Body of pancreas (tissue), 4 donors: ENCODE data around the gene HOXB1. TPM values are rescaled to one million over a fixed set of nuclear protein-coding genes. Genes with fewer than 3 reads are reported as not detected.

Experiments used
- ATAC-seq: fragments of 150-250 bp; one replicate; pipeline ENCODE4 v1.9.1; 2016
- DNase-seq, 4 donors: peaks; one replicate each; pipeline ENCODE4 v3.0.0-alpha.2; 2019
- H3K27ac ChIP-seq, 4 donors: fragments of 200-600 bp; sonication (generic); 1 replicate in 3 of 4; 2 replicates in 1 of 4; pipeline versions ENCODE4 v1.5.1 to v1.6.1; 2016 to 2019; ENCODE audit warnings: mild to moderate bottlenecking in 1 of 4, mixed read lengths in 1 of 4, moderate library complexity in 1 of 4
- H3K27me3 ChIP-seq, 2 donors: fragments of 200-600 bp; sonication (generic); one replicate each; pipeline ENCODE4 v1.6.0; 2016; ENCODE audit warnings: mild to moderate bottlenecking in 1 of 2
- H3K36me3 ChIP-seq, 2 donors: fragments of 200-600 bp; sonication (generic); replicated peaks in 1 of 2; 2 replicates each; pipeline ENCODE4 v1.5.1; 2016; ENCODE audit warnings: low read depth in 2 of 2; ENCODE audit not compliant: insufficient read depth in 1 of 2
- H3K4me1 ChIP-seq: fragments of 200-600 bp; sonication (generic); one replicate; pipeline ENCODE4 v1.6.0; 2016
- H3K4me3 ChIP-seq, 2 donors: fragments of 200-600 bp; sonication (generic); 1 replicate in 1 of 2; 2 replicates in 1 of 2; pipeline ENCODE4 v1.5.1; 2016 to 2019
- H3K9me3 ChIP-seq, 3 donors: fragments of 200-600 bp; sonication (generic); 1 replicate in 2 of 3; 2 replicates in 1 of 3; pipeline ENCODE4 v1.5.1; 2016
- POLR2A ChIP-seq, 3 donors: fragments of 450-650 bp; IDR thresholded peaks; one replicate each; pipeline ENCODE4 v1.6.1; 2016; ENCODE audit warnings: antibody characterized with exemption in 3 of 3, mild to moderate bottlenecking in 2 of 3
- WGBS, 2 donors: methylation state at CpG; one replicate each; pipeline ENCODE4 v1.1.5; 2017; 5-methylcytosine and 5-hydroxymethylcytosine counted together
- intact Hi-C: fragments of 100-400 bp; cut with DNase I; formaldehyde crosslinking; loops from one replicate; pipeline ENCODE4 v1.15.1; 2023
- total RNA-seq, 2 donors: library from RNA; depleted of rRNA; stranded (reverse); fragments of >200 nt; gene quantifications; one replicate each; pipeline ENCODE4 v1.1.0, GENCODE V29; 2016
- TF ChIP-seq, protein P1 (sequence below), 7 experiments: fragments of 450-650 bp in 4 of 7; fragments of 200-600 bp in 3 of 7; sonication (generic) in 3 of 7; IDR thresholded peaks; one replicate each; pipeline ENCODE4 v1.5.1; 2016 to 2019; ENCODE audit warnings: antibody characterized with exemption in 7 of 7

HOXB1 gene
- total RNA-seq, 2 donors from 2014 or later, result not detected

DNA sequence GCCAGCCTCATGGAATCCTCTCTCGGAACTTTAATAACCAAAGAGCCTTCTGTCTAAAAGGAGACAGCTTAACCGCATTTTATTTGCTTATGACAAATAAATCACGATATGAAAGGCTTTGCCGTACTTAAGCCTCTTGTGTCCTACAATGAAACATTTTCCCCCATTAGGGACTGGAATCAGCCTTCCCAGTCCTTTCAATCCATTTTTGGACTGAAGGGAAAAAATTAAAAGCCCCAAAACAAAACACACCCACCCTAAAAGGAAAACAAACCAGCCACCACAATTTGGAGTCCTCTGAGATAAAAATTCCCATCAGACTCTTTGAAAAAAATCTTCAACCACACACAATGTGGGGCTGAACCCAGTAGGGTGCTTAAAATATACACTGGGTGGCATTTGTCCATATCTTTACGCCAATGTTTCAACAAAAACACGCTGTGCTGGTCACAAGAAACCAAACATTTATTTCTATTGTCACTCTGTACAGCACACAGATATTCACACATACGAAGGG is 44.3 kb upstream of the HOXB1 start:
- peaks cover 0 to 43% of the 10 kb centered on the region in 2 donors for H3K27me3 ChIP-seq
- H3K36me3 ChIP-seq, result no peaks in the 10 kb centered on the region
- DNase-seq, result no peak
- peaks cover 13% of the 10 kb centered on the region for H3K4me1 ChIP-seq
- WGBS, 2 donors, result 17 to 18% methylated on average over 7 of the region's 7 CpGs
- no peak for ATAC-seq
- TF ChIP-seq, protein P1, sequence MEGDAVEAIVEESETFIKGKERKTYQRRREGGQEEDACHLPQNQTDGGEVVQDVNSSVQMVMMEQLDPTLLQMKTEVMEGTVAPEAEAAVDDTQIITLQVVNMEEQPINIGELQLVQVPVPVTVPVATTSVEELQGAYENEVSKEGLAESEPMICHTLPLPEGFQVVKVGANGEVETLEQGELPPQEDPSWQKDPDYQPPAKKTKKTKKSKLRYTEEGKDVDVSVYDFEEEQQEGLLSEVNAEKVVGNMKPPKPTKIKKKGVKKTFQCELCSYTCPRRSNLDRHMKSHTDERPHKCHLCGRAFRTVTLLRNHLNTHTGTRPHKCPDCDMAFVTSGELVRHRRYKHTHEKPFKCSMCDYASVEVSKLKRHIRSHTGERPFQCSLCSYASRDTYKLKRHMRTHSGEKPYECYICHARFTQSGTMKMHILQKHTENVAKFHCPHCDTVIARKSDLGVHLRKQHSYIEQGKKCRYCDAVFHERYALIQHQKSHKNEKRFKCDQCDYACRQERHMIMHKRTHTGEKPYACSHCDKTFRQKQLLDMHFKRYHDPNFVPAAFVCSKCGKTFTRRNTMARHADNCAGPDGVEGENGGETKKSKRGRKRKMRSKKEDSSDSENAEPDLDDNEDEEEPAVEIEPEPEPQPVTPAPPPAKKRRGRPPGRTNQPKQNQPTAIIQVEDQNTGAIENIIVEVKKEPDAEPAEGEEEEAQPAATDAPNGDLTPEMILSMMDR (IDR thresholded peaks at IDR 0.05), result no peak
- TF ChIP-seq POLR2A (IDR thresholded peaks at IDR 0.05), result no peak
- intact Hi-C loops, result no loop called here
- no peak overlapping the region for H3K27ac ChIP-seq
- no peak overlapping the region for H3K4me3 ChIP-seq
- H3K9me3 ChIP-seq, result no peaks in the 10 kb centered on the region

DNA sequence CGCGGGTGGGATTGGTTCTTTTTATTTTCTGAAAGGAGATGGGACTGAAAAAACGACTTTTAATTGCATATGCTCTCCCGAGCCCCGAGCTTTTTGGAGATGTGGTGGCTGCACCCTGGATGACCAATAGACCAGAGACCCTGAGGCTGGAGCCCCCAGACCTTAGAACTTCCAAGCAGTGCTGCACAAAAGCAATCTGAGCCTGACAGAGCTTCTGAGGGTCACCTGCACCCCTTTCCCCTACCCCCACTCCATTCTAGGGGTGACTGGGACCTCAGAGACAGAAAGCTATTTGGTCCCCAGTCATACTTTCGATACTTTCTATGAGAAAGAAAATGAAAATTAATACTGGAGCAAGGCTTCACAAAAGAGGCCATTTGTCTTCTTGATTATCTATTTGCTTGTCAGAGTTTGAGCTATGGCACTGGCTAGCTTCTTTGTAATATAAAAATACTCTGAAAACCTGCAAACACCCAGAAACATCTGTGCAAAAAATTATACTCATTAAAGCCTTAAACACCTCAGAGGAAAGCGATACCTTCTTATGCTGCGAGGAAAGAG is 43.8 kb upstream of the HOXB1 start:
- WGBS, 2 donors, result 16 to 18% methylated on average over 8 of the region's 8 CpGs
- Histone ChIP-seq H3K4me1 (peaks cover 13% of the 10 kb centered on the region), H3K27ac (no peak overlapping the region), H3K9me3 (no peaks in the 10 kb centered on the region), H3K36me3 (no peaks in the 10 kb centered on the region), H3K4me3 (no peak overlapping the region), H3K27me3 (peaks cover 0 to 45% of the 10 kb centered on the region in 2 donors)
- TF ChIP-seq, protein P1 (IDR thresholded peaks at IDR 0.05), result no peak
- no peak for TF ChIP-seq POLR2A (IDR thresholded peaks at IDR 0.05)
- intact Hi-C loops, result no loop called here
- DNase-seq (no peak), ATAC-seq (no peak)

DNA sequence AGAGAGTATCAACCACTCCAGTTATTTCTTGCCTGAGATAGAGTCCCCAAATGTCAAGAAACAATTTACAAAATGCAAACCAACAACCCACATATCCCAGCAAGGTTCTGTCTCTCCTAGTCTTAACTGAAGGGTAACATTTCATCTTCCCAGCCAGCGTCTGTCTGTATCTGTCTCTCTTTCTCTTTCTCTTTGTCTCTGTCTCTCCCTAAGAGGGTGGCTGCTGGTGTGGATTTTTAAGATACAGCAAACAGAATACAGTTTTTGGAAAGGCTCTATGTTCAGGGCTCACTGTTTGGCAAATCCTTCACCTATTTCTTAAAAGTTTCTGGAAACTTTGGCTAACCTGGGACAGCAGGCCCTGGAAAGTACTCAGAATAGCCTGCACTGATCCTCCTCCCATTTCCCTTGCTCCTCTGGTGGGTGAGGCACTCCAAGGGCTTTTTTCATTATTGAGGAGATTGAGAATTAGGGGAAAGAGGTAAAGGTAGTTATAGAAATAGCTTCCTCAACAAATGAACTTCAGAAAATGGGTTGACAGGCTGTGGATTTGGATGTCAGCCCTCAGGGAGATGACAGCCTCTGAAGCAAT is 41.1 kb upstream of the HOXB1 start:
- TF ChIP-seq POLR2A (IDR thresholded peaks at IDR 0.05), result no peak
- TF ChIP-seq, protein P1 (IDR thresholded peaks at IDR 0.05), result no peak
- no peaks in the 10 kb centered on the region for H3K36me3 ChIP-seq
- peaks cover 13% of the 10 kb centered on the region for H3K4me1 ChIP-seq
- no peaks in the 10 kb centered on the region for H3K9me3 ChIP-seq
- H3K27ac ChIP-seq, result peak overlapping the region in 2 of 4 donors; percentile 29 to 43
- 79 to 83% methylated on average over 1 of the region's 1 CpG for WGBS, 2 donors
- DNase-seq (no peak), ATAC-seq (no peak)
- intact Hi-C loops, result no loop called here
- H3K4me3 ChIP-seq, result no peak overlapping the region
- peaks cover 0 to 45% of the 10 kb centered on the region in 2 donors for H3K27me3 ChIP-seq

DNA sequence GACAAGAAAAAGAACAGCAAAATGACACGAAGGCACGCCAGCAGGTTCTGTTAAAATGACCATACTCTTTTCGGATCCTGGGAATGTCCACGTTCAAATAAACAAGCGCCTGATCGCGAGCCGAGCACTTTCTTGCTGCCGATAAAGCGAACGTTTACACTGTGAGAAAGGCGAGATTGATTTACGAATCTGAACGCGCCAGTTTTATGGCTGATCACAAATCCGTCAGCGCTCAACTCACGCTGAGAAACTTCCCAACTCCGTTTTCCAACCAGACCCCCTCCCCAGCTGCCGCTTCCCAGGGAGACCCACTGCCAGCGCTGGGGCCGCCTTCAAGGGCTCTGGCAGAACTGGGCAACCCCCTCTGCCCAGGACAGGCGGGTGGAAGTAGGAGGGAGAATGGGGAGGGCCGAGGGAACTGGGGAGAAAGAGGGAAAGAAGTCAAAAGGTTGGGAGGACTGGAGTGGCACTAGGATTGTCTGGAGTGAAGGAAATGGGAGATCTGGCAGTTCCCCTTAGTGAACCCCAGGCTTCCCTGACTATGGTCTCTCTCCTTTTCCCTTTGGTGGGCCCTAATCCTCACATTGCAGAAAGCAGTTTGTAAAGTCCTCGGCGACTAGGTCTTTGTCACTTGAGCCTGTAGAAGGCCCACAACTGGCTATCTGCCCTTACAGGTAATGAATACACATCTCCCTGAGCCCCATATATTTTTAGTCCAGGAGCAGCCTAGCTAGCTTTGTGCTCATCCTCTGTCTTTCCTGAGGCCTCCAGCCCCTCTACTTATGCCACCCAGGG is 40.4 kb upstream of the HOXB1 start:
- intact Hi-C loops, result no loop called here
- H3K27me3 ChIP-seq, result peaks cover 0 to 40% of the 10 kb centered on the region in 2 donors
- 14 to 22% methylated on average over 26 of the region's 26 CpGs for WGBS, 2 donors
- no peaks in the 10 kb centered on the region for H3K9me3 ChIP-seq
- peak overlapping the region in 3 of 4 donors; percentile 8 to 43 (median 29) for H3K27ac ChIP-seq
- no peak for DNase-seq
- peaks cover 11% of the 10 kb centered on the region for H3K4me1 ChIP-seq
- TF ChIP-seq, protein P1 (IDR thresholded peaks at IDR 0.05), result no peak
- no peak for TF ChIP-seq POLR2A (IDR thresholded peaks at IDR 0.05)
- no peak for ATAC-seq
- no peaks in the 10 kb centered on the region for H3K36me3 ChIP-seq
- no peak overlapping the region for H3K4me3 ChIP-seq
